Measurements from ENCODE around the gene CCDC195.

CCDC195 gene

GRCh38 chr2:224753743-224754540 lies 37.8 kb upstream of the CCDC195 start:
- Histone ChIP-seq H3K9me2 (ENCODE audit: low read depth, low read length) (no peaks in the 10 kb centered on the region), H3K9ac (ENCODE audit: low read length) (no peak overlapping the region), H3K9me3 (ENCODE audit: low read length) (peaks cover 7% of the 10 kb centered on the region), H3K27me3 (ENCODE audit: insufficient read depth, low read length) (no peaks in the 10 kb centered on the region; the same call in 1 of the 2 replicates), H3K4me3 (ENCODE audit: low read depth, low read length, poor library complexity, severe bottlenecking) (no peak overlapping the region), H3K27ac (ENCODE audit: low read depth, low read length, poor library complexity, severe bottlenecking) (no peak overlapping the region), H2AFZ (ENCODE audit: low read length) (no peak overlapping the region), H4K20me1 (ENCODE audit: insufficient read depth, low read length) (no peaks in the 10 kb centered on the region), H3K79me2 (ENCODE audit: insufficient read depth, low read length) (no peaks in the 10 kb centered on the region), H3F3A (ENCODE audit: insufficient read depth, low read length) (no peaks in the 10 kb centered on the region), H3K4me1 (ENCODE audit: insufficient read depth, low read length, severe bottlenecking) (peaks cover 11% of the 10 kb centered on the region), H3K36me3 (ENCODE audit: insufficient read depth, low read length) (no peaks in the 10 kb centered on the region), H3K4me2 (ENCODE audit: low read length) (no peak overlapping the region)
- TF ChIP-seq, protein P1, sequence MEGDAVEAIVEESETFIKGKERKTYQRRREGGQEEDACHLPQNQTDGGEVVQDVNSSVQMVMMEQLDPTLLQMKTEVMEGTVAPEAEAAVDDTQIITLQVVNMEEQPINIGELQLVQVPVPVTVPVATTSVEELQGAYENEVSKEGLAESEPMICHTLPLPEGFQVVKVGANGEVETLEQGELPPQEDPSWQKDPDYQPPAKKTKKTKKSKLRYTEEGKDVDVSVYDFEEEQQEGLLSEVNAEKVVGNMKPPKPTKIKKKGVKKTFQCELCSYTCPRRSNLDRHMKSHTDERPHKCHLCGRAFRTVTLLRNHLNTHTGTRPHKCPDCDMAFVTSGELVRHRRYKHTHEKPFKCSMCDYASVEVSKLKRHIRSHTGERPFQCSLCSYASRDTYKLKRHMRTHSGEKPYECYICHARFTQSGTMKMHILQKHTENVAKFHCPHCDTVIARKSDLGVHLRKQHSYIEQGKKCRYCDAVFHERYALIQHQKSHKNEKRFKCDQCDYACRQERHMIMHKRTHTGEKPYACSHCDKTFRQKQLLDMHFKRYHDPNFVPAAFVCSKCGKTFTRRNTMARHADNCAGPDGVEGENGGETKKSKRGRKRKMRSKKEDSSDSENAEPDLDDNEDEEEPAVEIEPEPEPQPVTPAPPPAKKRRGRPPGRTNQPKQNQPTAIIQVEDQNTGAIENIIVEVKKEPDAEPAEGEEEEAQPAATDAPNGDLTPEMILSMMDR (IDR thresholded peaks at IDR 0.05; ENCODE audit: low read length), result no peak
- no peak for TF ChIP-seq EZH2 (IDR thresholded peaks at IDR 0.05; ENCODE audit: borderline replicate concordance, low read length)

DNA sequence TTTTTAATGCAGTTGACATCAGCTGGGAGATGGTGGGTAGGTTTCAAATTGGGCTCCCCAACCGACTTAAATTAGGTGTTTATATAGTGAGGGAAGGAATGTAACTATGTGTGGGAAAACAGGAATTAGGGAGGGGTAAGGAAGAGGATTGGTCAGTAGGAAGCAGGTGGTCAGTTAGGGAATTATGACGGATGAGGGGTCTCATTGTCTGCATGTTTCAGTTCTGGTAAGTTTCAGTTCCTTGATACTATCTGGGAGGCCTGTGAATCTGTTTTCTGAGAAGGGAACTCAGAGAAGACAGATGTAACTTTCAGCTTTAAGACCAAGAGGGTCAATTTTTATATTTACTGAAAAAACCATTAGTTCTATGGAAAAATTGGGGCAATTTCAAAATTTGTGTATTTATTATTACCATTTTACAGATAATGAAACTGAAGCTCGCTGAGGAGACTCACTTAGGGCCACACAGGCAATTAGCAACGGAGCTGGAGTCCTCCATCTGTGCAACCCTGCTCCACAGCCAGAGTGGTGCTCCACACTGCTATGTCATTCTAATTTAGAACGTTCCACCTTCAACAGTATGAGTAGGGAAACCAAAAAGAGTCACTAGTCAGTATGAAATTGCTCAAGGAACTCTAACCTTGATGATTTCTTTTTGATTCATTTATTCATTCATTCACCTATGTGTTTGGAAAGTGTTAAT lies 36.0 kb upstream of the CCDC195 start:
- H3K9me2 ChIP-seq (ENCODE audit: low read depth, low read length), result no peaks in the 10 kb centered on the region
- H3K79me2 ChIP-seq (ENCODE audit: insufficient read depth, low read length), result no peaks in the 10 kb centered on the region
- no peak overlapping the region for H3K4me2 ChIP-seq (ENCODE audit: low read length)
- TF ChIP-seq, protein P1 (IDR thresholded peaks at IDR 0.05; ENCODE audit: low read length), result no peak
- TF ChIP-seq EZH2 (IDR thresholded peaks at IDR 0.05; ENCODE audit: borderline replicate concordance, low read length), result no peak
- H4K20me1 ChIP-seq (ENCODE audit: insufficient read depth, low read length), result no peaks in the 10 kb centered on the region
- no peak overlapping the region for H2AFZ ChIP-seq (ENCODE audit: low read length)
- H3K27ac ChIP-seq (ENCODE audit: low read depth, low read length, poor library complexity, severe bottlenecking), result no peak overlapping the region
- no peak overlapping the region for H3K9ac ChIP-seq (ENCODE audit: low read length)
- no peaks in the 10 kb centered on the region for H3K9me3 ChIP-seq (ENCODE audit: low read length)
- H3F3A ChIP-seq (ENCODE audit: insufficient read depth, low read length), result no peaks in the 10 kb centered on the region
- peaks cover 11% of the 10 kb centered on the region for H3K4me1 ChIP-seq (ENCODE audit: insufficient read depth, low read length, severe bottlenecking)
- H3K27me3 ChIP-seq (ENCODE audit: insufficient read depth, low read length), result no peaks in the 10 kb centered on the region; the same call in 1 of the 2 replicates
- H3K36me3 ChIP-seq (ENCODE audit: insufficient read depth, low read length), result no peaks in the 10 kb centered on the region
- no peak overlapping the region for H3K4me3 ChIP-seq (ENCODE audit: low read depth, low read length, poor library complexity, severe bottlenecking)

DNA sequence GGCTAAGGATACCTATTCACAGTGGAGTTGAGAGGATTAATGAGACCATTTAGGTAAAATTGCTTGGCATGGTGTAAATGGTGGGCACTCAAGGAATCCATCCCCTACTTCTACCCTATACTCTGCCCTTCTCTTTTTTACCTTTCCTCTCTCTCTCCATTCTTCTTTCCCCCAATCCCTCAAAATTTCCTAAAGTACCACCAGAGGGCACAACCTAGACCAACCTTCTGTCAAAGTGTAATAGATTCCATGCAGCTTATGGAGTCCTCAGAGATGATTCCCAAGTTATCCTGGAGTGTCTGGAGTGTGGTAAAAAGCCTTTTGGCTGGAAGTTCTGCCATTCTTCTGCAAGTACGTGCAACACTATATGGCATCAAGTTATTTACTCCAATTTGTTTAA lies 33.0 kb upstream of the CCDC195 start:
- Histone ChIP-seq H3K4me3 (ENCODE audit: low read depth, low read length, poor library complexity, severe bottlenecking) (no peak overlapping the region), H3K79me2 (ENCODE audit: insufficient read depth, low read length) (no peaks in the 10 kb centered on the region), H3F3A (ENCODE audit: insufficient read depth, low read length) (no peaks in the 10 kb centered on the region), H3K27ac (ENCODE audit: low read depth, low read length, poor library complexity, severe bottlenecking) (no peak overlapping the region), H3K9me3 (ENCODE audit: low read length) (no peaks in the 10 kb centered on the region), H3K27me3 (ENCODE audit: insufficient read depth, low read length) (no peaks in the 10 kb centered on the region; the same call in 1 of the 2 replicates), H3K4me1 (ENCODE audit: insufficient read depth, low read length, severe bottlenecking) (peaks cover 7% of the 10 kb centered on the region), H2AFZ (ENCODE audit: low read length) (no peak overlapping the region), H3K9me2 (ENCODE audit: low read depth, low read length) (no peaks in the 10 kb centered on the region), H3K36me3 (ENCODE audit: insufficient read depth, low read length) (no peaks in the 10 kb centered on the region), H3K4me2 (ENCODE audit: low read length) (no peak overlapping the region), H3K9ac (ENCODE audit: low read length) (no peak overlapping the region), H4K20me1 (ENCODE audit: insufficient read depth, low read length) (no peaks in the 10 kb centered on the region)
- TF ChIP-seq, protein P1 (IDR thresholded peaks at IDR 0.05; ENCODE audit: low read length), result no peak
- TF ChIP-seq EZH2 (IDR thresholded peaks at IDR 0.05; ENCODE audit: borderline replicate concordance, low read length), result no peak

Measured in OCI-LY1 (cell line).